GM21528 (cell line): ENCODE measurements around the gene PDCD7.
"Not testable (repeated sequence)": the region's sequence is repeated elsewhere in the genome, so short reads cannot be mapped to it uniquely, and the experiment has no call there.

Experiments used
- ATAC-seq: cut with Tn5 transposase; IDR thresholded peaks from one replicate; pipeline ENCODE4 v1.9.1; 2021; ENCODE audit warnings: mild to moderate bottlenecking, moderate library complexity; ENCODE audit not compliant: unreplicated experiment, low FRiP score

Gene PDCD7

DNA sequence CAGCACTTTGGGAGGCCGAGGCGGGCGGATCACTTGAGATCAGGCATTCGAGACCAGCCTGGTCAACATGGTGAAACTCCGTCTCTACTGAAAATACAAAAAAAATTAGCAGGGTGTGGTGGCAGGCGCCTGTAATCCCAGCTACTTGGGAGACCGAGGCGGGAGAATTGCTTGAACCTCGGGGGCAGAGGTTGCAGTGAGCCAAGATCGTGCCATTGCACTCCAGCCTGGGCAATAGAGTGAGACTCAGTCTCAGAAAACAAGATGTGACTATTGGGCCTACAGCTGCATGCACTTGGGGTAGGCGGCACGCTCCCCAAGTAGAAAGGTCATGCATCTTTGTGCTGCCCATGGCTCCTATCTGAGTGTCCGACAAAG, 39.8 kb downstream of the PDCD7 start:
- ATAC-seq: not testable (repeated sequence)

DNA sequence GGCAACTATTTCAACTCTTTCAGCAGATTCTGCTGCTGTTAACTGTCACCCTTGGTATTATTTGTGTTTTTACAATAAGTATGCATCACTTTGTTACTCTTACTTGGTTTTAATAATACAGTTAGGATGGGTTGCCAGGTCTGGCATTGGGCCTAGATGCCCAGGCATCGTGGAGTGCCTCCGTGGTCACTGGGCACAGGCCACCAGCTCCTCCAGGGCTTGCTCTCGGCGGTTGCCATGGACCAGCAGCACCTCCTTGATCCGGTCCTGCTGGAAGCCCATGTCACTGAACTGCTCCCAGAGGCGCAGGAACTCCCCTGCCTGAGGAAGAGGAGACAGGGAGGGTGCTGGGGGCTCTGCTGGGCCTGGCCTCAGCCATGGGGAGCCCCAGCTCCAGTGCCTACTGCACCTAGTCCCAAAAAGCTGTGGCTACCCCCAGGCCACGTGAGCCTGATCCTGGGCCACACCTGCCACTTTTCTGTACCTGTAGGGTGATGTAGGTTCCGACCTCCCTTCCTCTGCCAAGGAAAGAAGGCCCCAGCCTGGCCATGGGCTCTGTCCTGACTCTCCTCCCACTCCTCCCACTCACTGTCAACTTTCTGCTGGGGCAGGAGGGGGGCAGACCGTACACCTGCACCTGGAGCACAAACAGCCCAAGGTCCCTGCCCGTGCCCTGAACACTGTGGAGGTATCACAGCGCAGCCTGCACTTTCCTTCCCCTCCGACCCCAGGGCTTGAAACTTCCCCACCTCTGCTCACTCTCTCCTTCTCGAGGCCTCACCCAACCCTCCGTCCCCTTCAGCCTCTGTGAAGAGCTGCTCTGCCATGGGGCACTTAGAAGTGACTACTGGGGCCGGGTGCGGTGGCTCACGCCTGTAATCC, 40.5 kb downstream of the PDCD7 start:
- ATAC-seq: no peak

DNA sequence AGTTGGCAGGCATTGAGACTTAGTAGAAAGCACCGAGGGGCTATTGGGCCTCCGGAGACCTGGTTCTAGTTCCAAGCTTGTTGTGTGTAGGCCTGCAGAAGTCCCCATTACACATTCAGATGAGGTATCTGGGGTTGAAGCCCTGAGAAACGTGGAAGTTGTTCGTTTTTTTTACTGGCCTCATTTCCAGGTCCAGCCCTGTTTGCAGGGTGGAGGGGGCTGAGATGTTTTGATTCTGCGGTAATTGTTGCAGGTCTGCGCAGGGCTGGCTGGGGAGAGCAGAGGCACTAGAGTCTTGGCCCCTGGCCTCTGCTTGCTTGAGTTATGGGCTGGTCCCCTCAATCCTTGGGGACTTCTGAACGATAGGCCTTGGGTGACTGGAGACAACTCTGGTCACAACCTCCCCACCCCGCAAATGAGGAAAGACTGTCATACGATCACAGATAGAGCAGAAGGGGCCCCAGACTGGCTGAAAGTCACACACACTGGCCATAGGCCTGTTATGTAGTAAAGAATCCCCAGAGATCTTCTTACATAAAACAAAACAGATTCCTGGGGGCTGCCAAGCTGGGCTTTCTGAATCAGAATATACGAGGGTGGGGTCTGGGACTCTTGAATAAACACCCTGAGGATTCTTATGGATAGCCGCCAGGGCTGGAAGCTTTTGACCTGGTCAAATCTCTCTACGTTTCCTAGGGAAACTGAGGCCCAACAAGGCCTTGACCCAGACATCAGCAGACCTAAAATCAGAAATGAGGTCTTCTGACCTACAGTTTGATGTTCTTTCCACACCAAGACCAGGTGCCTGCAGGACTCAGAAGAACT, 41.5 kb downstream of the PDCD7 start:
- ATAC-seq: no peak

DNA sequence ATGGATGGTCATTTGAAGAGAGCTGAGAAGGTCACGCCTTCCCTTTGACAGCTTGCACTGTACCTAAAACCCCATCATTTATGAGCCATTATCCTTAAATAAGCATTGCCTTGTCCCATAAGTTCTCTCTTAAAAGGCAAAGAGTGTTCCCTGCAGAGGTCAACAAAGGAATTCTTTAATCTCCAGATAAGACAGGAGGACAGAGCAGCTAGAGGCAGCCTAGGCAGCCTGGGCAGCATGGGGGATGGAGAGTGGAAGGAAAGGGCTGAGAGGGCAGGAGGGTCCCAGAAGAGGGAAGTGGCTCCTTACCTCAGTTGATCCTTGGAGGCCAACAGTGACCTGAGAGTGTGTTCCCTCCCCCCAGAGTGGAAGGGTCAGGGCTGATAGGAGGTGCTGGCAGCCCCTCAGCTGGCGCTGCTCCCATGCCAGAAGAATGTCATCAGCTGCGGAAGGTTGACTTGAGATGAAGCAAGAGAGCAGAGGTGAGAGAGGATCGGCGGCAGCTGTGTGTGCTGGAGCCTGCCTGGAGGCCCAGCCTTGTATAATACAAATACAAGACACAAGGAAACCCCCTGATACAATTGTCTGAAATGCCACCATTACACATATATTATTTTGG, 44.3 kb downstream of the PDCD7 start:
- ATAC-seq: no peak

DNA sequence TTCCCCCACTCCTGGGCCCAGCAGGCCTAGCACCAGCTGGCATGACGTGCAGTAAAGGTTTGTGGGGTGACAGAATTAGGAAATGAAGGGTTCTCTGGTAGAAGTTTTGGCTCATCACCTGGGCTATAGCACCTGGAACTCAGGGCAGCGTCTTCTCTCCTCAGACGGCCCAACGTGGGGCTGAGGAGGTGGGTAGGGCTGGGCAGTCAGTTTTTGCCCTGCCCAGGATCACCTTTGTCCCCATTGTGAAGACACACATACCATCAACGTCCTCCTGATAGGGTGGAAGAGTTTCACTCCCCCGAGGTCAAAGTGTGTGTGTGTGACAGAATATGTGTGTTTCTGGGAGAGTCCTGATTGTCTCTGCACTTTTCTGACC, 45.0 kb downstream of the PDCD7 start:
- ATAC-seq: no peak

DNA sequence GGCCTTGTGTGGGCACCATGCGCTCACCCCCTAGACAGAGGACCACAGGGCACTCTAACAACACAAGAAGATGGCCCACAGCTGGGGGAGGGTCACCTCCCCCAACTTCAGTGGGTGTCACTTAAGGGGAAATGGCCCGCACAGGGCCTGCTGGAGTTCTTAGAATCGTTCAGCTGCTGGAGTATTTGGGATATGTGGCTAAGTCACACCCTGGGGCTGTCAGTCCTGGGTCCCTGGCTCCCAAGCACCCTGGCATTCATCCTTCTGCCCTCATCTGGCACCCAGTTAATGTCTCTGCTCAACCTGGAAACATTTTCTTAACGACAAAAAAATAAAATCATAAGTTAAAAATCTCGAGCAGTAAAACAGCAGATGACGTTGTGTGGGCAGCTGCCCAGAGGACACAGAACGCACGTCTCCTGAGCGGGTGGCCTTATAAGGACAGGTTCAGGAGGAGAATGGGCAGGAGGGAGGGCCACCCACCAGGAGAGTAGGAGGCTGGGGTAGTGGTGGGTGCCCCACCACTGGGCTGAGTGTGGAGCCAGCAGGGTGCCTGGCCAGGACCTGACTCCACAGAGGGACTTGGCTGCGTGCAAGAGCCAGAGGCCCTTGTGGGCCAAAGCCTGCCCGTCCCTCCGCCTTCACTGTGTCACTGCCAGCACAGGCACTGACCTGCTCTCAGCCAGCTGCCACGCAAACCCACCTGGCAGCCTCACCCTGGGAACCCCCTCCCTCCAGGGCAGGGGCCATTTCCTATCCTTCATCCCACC, 45.5 kb downstream of the PDCD7 start:
- no peak for ATAC-seq

DNA sequence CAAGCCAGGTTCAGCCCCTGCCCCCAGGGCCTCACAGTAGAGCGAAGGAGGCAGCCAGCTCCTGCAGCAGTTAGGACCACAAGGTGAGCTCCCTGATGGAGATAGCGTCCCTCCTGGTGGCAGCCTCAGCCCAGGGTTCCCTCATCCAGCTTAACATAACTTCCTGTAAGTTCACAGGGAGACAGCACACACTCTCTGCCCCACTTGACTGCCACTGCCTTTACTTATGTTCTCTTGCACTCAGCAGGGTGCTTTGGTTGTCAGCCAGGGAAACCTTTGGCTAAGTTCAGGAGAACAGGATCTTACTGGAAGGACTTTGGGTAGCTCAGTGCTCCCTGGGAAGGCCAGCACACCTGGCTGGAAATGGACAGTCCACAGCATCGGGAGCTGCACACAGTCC, 46.2 kb downstream of the PDCD7 start:
- no peak for ATAC-seq

DNA sequence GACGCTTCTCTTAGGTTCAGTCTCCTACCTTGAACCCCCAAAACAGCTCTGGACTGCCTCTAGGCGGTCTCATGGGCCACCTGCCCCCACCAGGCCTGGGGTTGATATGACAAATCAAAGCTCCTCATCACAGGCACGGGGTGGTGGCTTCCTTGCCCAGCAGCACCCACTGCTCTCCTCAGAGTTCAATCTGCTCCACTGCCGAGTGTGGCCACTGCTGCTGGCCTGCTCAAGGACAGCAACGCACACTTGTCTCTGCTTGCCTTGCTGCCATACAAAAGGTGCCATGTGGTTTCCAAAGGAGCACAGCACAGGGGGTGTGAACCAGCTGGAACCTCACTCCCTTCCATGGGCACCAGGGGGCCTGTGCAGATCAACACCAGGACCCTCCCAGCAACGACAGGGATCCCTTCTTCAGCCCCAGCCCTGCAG, 46.9 kb downstream of the PDCD7 start:
- ATAC-seq: no peak

DNA sequence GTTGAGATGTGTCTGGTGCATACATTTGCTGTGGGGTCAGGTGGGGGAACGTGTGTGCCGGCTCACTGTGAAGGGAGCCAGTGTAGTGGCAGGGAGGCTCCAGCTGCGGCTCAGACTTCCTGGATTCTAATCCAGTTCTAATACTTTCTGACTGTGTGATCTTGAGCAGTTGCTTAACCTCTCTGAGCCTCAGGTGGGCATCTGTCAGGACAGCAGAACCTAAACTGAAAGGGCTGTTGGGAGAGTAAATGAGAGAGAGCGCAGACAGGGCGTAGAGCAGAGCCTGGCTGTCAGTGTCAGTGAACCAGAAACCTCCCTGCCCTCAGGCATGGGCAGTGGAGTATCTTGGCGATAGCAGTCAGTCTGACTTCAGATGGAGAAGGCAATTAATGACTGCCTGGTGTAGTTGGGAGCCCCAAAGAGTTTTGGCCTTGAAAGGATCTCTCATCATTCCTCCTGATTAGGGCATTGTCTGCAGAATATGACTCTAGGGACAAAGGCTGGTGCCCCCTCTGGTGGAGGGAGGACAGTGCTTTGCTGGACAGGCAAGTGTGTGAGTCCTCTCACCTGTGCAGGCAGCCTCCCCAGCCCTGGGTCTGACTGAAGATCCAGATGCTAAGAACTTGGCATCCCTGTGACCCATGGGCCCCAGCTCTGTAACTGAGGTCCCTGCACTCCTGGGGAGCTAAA, 47.5 kb downstream of the PDCD7 start:
- ATAC-seq: no peak

DNA sequence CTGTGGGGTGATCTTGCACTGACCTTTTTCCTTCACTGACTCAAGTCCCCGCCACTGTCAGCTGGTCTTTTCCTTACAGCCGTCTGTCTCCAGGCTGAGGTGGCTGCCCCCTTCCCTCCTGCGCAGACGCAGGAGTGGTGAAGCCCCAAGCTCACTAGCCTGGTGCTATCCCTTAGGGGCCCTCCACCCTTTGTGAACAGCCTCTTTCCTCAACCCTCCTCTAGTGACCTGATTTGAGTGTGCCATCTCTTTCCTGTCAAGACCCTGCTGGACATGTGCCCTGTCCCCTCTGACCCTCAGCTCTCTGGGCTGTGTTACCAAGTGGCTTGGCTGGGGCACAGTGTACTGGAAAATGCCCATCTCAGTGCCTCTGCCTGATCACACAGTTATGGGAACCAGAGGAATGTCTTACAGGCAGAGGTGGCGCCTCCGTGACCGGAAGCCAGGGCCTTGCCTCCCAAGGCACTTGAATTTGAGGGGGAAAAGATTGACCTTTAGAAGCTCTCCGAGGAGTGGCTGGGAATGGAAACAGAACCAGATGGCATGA, 48.3 kb downstream of the PDCD7 start:
- no peak for ATAC-seq

DNA sequence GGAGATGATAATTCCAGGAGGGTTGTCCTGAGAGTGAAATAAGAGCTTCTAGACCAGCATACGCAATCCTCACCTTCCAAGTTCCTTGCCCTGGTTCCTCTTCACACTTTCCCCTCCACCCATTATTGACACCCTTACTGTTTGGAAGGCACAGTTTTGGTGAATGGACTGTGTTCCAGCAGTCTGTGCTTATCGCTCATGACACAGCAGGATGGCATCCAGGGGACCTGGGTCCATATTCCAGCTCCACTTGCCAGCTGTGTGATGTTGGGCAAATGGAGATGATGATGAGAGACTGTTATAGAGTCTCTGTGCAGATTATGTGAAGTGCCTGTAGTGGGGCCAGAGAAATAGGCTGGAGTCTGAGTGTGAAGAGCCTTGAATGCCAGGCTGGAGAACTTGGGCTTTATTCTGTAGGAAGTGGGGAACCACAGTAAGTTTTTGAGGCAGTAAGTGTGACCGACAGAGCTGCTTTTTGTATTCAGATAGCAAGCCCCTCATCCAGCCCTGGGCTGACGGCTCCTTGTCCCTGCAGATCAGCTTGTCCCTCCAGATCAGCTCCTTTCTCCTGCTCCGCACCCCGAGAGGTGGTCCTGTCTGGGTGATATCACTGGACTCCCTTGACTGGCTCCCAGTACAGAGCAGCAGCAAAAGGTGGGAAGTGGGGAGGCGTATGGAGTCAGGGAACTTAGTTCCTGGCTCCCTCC, 49.0 kb downstream of the PDCD7 start:
- no peak for ATAC-seq

DNA sequence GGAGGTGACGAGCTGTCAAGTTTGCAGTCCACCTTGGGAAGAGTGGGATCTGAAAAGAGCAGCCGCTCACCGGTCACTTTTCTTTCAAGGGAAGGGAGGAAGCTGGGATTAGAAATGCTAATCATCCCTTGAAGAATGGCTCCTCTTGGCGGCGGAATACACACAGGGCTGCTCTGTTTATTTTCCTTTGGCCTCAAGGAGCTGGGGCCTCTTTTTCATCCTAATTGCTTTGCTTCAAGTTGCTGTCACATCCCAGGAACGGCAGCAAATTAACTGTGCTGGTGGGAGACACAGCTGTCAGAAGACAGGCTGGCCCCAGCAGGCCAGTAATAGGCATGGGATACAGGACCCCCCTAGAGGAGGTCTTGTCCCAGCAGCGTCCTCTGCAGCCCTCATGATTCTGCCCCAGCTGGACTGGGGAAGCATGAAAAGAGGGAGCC, 50.3 kb downstream of the PDCD7 start:
- no peak for ATAC-seq

DNA sequence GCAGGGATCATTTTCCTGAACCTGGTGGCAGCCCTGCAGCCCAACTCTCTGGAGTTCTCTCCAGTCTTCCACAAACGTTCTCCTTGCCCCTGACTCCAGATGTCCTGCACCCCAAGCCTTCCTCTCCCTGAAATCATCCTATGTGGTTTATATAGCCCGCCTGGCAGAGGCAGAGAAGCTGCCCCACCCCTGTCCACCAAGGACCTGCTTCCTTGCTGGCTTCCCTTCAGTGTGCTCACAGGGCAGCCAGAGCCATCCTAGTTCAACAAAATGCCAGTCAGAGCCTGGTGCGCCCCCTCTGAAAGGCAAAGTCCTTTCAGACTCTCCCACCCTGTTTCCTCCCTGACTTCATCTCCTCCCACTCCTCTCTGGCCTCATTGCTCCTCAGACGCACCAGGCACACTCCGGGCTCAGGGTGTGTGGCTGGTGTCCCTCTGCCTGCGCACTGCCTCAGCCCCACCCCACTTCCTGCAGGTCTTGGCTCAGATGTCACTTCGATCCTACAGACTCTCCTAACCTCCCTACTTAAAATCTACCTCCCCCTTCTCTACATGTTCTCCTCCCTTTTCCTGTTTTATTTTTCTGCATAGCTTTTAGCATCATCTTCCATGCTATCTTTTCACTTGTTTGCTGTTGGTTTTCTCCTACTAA, 51.2 kb downstream of the PDCD7 start:
- ATAC-seq: no peak

DNA sequence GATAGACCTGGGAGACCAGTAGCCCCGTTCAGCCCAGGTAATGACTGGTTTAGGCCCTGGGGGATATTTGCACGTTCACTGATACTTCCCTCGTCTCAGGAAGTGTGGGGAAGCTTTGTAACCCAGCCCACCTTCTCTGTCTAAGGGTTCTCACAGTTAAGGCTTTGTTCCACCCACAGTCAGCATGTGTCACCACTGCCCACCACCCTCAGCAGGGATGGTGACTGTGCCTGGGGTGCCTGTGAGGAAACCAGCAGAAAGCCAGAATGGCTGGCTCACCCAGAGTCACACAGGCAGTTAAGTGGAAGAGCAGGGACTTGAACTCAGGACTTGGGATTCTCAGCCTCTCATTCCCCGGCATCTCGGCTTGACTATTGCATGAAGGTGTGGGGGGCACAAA, 51.9 kb downstream of the PDCD7 start:
- ATAC-seq: no peak

DNA sequence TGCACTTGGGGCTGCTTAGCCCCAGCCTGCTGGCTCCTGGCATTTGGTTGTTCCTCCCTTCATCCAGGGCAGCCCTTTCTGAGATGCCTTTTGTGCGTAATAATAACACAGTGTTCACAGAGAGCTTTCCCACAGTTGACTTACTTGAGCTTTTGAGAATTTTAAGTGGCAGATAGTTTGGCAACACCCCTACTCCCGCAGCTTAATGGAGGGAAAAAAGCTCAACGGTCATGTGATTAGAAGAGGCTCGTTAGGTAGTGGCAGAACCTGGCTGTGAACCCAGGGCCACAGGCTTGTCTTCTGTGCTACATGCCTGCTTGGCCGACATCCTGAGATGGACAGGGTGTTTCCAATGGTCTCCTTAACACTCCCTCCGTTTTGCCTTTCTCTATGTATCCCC, 52.3 kb downstream of the PDCD7 start:
- ATAC-seq: no peak

DNA sequence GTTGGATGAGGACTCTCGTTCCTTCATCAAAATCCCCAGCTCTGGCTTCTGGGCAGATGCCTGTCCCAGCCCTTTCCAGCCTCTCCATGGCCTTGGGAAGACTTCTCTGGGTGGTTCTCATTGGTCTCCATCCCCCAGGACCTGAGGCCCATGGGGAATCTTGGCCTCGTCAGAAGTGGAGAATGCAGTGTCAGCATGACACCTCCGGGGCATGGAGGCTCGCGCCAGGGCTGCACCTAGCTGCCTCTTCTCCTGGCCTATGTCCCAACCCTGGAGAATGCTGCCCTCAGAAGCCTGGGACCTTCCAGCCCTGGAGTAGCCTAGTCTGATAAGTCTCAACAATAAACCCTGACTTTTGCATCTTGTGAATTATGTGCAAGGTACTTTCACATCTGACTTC, 54.0 kb downstream of the PDCD7 start:
- no peak for ATAC-seq

DNA sequence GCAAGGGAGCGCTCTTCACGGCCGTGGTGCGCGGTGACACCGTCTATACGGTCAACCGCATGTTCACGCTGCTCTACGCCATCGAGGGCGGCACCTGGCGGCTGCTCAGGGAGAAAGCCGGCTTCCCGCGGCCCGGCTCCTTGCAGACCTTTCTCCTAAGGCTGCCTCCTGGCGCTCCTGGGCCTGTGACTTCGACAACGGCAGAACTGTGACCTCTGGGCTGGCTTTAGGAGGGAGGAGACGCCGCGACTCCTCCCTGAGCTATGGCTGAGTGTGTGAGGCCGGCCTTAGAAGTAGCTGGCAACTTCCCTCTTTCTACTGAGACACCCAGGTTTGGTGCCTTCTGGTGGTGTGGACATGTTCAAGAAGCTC, 55.6 kb downstream of the PDCD7 start:
- ATAC-seq: no peak

DNA sequence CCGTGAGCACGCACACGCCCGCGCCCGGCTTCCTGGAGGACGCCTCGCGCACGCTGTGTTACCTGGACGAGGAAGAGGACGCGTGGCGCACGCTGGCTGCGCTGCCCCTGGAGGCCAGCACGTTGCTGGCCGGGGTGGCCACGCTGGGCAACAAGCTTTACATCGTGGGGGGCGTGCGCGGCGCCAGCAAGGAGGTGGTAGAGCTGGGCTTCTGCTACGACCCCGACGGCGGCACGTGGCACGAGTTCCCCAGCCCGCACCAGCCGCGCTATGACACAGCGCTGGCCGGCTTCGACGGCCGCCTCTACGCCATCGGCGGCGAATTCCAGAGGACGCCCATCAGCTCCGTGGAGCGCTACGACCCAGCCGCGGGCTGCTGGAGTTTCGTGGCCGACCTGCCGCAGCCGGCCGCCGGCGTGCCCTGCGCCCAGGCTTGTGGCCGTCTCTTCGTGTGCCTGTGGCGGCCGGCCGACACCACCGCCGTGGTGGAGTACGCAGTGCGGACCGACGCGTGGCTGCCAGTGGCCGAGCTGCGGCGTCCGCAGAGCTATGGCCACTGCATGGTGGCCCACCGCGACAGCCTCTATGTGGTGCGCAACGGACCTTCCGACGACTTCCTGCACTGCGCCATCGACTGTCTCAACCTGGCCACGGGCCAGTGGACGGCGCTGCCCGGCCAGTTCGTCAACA, 56.2 kb downstream of the PDCD7 start:
- no peak for ATAC-seq
